Tibial artery (tissue), 4 donors: ENCODE results near the gene SMOC2.

Source experiments
- DNase-seq, 2 donors: peaks; one replicate each; pipeline ENCODE4 v3.0.0-alpha.2; 2019
- H3K27ac ChIP-seq, 2 donors: fragments of 200-600 bp; sonication (generic) in 1 of 2; 1 replicate in 1 of 2; 2 replicates in 1 of 2; pipeline ENCODE4 v1.5.1; 2018 to 2019; ENCODE audit warnings: mild to moderate bottlenecking in 1 of 2
- H3K27me3 ChIP-seq, 2 donors: fragments of 200-600 bp; sonication (generic) in 1 of 2; one replicate each; pipeline versions ENCODE4 v1.5.1 to v1.6.0; 2016 to 2019
- H3K36me3 ChIP-seq, 3 donors: fragments of 200-600 bp; sonication (generic) in 2 of 3; one replicate each; pipeline ENCODE4 v1.5.1; 2016 to 2019; ENCODE audit warnings: mild to moderate bottlenecking in 2 of 3
- H3K4me1 ChIP-seq, 4 donors: fragments of 200-600 bp; sonication (generic) in 2 of 4; 1 replicate in 3 of 4; 2 replicates in 1 of 4; pipeline ENCODE4 v1.5.1; 2016 to 2019
- H3K4me3 ChIP-seq, 2 donors: fragments of 200-600 bp; sonication (generic) in 1 of 2; 1 replicate in 1 of 2; 2 replicates in 1 of 2; pipeline ENCODE4 v1.5.1; 2018 to 2019; ENCODE audit warnings: mild to moderate bottlenecking in 2 of 2
- H3K9me3 ChIP-seq, 3 donors: fragments of 200-600 bp; sonication (generic) in 1 of 3; one replicate each; pipeline ENCODE4 v1.5.1; 2016 to 2019
- CTCF ChIP-seq, 2 experiments: fragments of 200-600 bp in 1 of 2; fragments of 450-650 bp in 1 of 2; IDR thresholded peaks; one replicate each; pipeline ENCODE4 v1.5.1; 2017 to 2019; ENCODE audit warnings: antibody characterized with exemption in 2 of 2, mild to moderate bottlenecking in 1 of 2, moderate library complexity in 1 of 2
- intact Hi-C: fragments of 100-400 bp; cut with DNase I; formaldehyde crosslinking; loops from one replicate; pipeline ENCODE4 v1.15.0; 2023; ENCODE audit warnings: low total_unique reads

The SMOC2 gene

DNA sequence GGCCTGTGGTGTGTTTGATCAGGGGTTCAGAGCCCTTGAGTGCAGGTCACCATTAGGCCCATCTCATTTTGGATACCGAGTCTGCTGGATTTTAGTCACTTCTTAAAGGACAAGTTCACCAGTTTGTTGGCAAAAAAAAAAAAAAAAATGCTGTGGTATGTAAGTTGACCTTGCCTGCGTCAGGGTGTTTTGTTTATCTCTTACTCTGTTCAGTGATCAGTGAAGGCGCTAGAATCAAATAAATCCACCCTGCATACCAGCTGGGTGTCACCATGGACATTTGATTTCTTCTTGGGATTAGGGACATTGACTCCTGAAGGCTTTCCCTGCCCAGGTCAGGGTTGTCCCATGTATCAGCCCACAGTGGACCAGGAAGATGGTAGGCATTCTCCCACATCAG is 6.7 kb downstream of the SMOC2 start:
- DNase-seq, result no peak
- Histone ChIP-seq H3K9me3 (no peaks in the 10 kb centered on the region), H3K36me3 (no peaks in the 10 kb centered on the region), H3K4me3 (no peak overlapping the region), H3K4me1 (peaks cover 0 to 48% (median 21%) of the 10 kb centered on the region in 4 donors), H3K27ac (peak overlapping the region in 1 of 2 donors; percentile 16), H3K27me3 (no peaks in the 10 kb centered on the region)
- TF ChIP-seq CTCF (IDR thresholded peaks at IDR 0.05), result no peak
- intact Hi-C loops, result no loop called here

GRCh38 chr6:168448243-168448855 is 7.4 kb downstream of the SMOC2 start:
- TF ChIP-seq CTCF (IDR thresholded peaks at IDR 0.05), result no peak
- Histone ChIP-seq H3K27me3 (no peaks in the 10 kb centered on the region), H3K4me3 (no peak overlapping the region), H3K4me1 (peaks cover 0 to 49% (median 23%) of the 10 kb centered on the region in 4 donors), H3K36me3 (no peaks in the 10 kb centered on the region), H3K9me3 (no peaks in the 10 kb centered on the region), H3K27ac (no peak overlapping the region)
- no peak for DNase-seq
- intact Hi-C loops, result no loop called here

GRCh38 chr6:168450917-168451316 is 9.9 kb downstream of the SMOC2 start:
- no peak overlapping the region for H3K4me3 ChIP-seq
- no peaks in the 10 kb centered on the region for H3K9me3 ChIP-seq
- peaks cover 0 to 71% (median 34%) of the 10 kb centered on the region in 4 donors for H3K4me1 ChIP-seq
- intact Hi-C loops, result no loop called here
- H3K27ac ChIP-seq, result peak overlapping the region; percentile 81 to 91
- H3K27me3 ChIP-seq, result no peaks in the 10 kb centered on the region
- no peak for DNase-seq
- no peaks in the 10 kb centered on the region for H3K36me3 ChIP-seq
- TF ChIP-seq CTCF (IDR thresholded peaks at IDR 0.05), result no peak

DNA sequence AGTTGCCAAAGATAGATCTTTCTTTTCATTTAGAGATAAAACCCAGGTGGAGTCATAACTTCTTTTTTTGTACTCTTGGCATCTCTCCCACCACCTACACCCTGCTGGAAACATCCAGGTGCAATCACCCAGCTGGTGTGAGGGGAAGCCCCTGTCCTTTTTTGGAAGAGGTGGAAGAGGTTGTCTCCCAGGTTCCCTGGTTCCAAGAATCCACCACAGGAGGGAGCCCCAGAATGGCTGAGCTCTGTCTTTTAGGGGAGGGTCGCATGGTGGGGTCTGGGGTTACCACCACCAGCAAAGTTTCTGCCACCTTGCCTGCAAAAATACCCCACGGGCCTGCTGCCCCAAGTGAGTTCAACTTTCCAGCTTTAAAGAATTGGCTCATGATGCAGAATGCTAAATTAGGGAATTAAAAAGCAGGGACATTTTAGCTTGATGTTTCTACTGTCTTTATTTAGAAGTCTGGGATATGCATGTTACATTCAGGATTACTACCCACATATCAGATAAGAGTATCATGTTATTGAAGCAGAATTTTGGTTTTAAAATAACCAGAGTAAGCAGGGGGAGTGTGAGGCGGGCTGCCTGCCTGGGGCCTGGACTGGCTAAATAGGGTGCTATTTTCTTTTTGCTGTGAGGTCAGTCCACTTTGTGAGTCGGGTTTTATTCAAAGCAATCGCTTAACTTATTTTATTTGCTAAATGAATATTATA is 11.0 kb downstream of the SMOC2 start:
- H3K4me1 ChIP-seq, result peaks cover 0 to 68% (median 35%) of the 10 kb centered on the region in 4 donors
- intact Hi-C loops, result no loop called here
- DNase-seq, result no peak
- no peaks in the 10 kb centered on the region for H3K27me3 ChIP-seq
- no peak overlapping the region for H3K4me3 ChIP-seq
- H3K9me3 ChIP-seq, result no peaks in the 10 kb centered on the region
- H3K36me3 ChIP-seq, result no peaks in the 10 kb centered on the region
- peak overlapping the region; percentile 81 to 91 for H3K27ac ChIP-seq
- TF ChIP-seq CTCF (IDR thresholded peaks at IDR 0.05), result peak; percentile 33 to 35

DNA sequence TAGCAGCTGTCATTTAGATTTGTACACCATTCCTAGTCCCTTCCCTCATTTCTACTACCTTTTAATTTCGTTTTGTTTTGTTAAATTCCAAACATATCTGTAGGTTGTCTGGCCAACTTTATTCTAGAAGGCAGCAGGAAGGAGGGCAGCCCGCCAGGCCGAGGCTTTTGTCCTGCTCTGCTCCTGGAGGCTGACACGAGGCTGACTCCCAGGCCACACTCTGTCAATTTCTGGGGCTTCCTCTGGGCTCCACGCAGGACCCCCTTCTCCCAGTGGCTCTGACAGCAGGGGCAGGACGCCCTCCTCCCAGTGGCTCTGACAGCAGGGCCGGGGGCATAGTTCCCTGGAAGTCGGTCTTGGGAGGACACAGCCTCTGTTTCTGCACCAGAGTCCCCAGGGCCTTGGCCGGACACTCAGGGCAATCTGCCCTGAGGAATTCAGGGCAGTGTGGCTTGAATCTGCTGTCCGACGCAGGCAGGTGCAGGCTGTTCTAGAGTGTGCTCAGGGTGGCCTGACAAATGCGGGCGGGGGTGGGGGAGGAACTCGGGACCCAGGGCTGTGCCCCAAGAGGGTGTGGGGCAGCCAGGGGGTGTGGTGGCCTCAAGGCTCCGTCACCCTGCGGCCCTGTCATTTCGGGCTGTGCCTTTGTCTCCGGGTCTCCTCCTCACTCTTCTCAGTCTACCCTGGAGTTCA is 11.8 kb downstream of the SMOC2 start:
- Histone ChIP-seq H3K27me3 (no peaks in the 10 kb centered on the region), H3K4me1 (peaks cover 0 to 59% (median 33%) of the 10 kb centered on the region in 4 donors), H3K9me3 (no peaks in the 10 kb centered on the region), H3K4me3 (peak overlapping the region in 1 of 2 donors; percentile 10), H3K27ac (peak overlapping the region; percentile 81 to 91), H3K36me3 (no peaks in the 10 kb centered on the region)
- intact Hi-C loops, result no loop called here
- peak in 1 of 2 donors; percentile 80 for DNase-seq
- TF ChIP-seq CTCF (IDR thresholded peaks at IDR 0.05), result no peak
